LNCaP clone FGC (cell line): ENCODE results near the gene RTL1.

Experiments
- DNase-seq: peaks from one replicate; pipeline ENCODE4 v3.0.0-alpha.2; 2011; ENCODE audit warnings: low read depth
- H3K4me3 ChIP-seq: 2 replicates; pipeline ENCODE4 v1.5.1; 2011; ENCODE audit warnings: mild to moderate bottlenecking, low read depth, low read length, control low read depth
- TF ChIP-seq, protein P1 (sequence below): IDR thresholded peaks from 2 replicates; pipeline ENCODE4 v1.5.1; 2012; ENCODE audit warnings: mild to moderate bottlenecking; ENCODE audit not compliant: control insufficient read depth, insufficient read depth; ENCODE audit errors: extremely low read depth

RTL1 gene

DNA sequence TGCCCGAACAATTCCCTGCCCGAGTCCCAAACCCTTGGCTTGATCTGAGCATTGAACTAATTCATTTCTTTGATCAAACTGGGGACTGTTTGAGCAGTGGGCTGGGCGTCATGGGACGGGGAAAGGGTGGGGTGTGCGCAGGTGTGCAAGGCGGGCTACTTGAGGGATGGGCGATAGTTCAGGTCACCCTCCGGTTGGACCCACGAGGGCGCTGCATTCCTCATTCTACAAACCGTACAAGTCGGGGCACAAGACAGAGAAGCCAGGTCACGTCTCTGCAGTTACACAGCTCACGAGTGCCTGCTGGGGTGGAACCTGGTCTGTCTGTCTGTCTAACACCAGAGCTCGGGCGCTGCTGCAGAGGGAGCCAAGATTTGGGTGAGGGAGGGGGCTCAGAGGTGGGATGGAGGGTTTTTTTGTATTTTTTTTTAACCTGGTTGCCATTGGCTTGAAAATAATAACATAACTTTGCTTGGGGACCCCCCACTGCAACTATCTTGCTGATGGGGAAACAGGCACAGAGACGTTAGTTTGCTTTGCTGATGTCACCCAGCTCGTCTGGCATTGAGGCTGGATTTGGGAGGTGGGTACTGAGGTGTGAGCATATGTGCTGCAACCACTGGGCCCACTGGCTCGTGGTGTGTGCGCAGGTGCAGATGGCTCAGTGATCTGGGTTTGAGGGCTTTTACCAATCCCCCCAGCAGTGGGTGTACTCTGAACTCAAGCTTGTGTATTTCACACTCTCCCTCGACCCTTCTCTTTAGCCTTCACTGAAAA, 7.6 kb upstream of the RTL1 start:
- no peak overlapping the region for H3K4me3 ChIP-seq
- no peak for DNase-seq
- TF ChIP-seq, protein P1, sequence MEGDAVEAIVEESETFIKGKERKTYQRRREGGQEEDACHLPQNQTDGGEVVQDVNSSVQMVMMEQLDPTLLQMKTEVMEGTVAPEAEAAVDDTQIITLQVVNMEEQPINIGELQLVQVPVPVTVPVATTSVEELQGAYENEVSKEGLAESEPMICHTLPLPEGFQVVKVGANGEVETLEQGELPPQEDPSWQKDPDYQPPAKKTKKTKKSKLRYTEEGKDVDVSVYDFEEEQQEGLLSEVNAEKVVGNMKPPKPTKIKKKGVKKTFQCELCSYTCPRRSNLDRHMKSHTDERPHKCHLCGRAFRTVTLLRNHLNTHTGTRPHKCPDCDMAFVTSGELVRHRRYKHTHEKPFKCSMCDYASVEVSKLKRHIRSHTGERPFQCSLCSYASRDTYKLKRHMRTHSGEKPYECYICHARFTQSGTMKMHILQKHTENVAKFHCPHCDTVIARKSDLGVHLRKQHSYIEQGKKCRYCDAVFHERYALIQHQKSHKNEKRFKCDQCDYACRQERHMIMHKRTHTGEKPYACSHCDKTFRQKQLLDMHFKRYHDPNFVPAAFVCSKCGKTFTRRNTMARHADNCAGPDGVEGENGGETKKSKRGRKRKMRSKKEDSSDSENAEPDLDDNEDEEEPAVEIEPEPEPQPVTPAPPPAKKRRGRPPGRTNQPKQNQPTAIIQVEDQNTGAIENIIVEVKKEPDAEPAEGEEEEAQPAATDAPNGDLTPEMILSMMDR = no peak

DNA sequence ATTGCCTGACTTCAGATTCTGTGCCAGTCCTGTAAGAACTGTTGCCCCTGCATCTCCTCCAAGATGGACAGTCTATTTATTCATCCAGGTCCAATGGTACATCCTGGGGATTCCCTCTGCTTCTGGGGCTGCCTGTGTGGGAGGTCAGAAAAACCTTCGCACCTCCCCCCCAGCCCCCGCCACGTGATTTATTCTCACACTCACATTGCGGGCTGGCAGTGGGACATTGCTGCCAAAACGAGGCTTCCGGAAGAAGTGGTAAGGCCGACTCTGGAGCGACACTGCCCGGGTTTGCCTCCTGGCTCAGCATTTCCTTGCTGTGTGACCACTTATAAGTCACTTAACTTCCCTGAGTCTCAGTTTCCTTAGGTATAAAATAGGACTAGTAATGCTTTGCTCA, 5.9 kb upstream of the RTL1 start:
- TF ChIP-seq, protein P1 = no peak
- H3K4me3 ChIP-seq = no peak overlapping the region
- no peak for DNase-seq

DNA sequence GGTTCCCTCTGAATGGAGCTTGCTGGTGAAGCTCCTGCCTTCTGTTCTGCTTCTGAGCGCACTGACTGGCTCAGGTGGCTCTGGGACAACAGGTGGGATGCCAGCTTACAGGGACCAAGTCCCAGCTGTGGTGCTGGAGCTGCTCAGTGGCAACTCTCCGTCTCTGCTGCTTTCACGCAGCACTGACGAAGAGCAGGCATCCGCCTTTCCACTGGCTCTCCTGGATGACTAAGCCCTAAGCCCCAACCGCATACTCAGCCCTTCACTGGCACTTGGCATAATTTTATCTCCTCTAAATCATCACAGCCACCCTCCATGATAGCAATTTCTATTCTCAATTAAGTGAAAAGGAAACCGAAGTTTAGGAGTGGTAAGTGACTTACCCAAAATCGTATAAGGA, 3.7 kb upstream of the RTL1 start:
- no peak for DNase-seq
- H3K4me3 ChIP-seq = no peak overlapping the region
- TF ChIP-seq, protein P1 = no peak

DNA sequence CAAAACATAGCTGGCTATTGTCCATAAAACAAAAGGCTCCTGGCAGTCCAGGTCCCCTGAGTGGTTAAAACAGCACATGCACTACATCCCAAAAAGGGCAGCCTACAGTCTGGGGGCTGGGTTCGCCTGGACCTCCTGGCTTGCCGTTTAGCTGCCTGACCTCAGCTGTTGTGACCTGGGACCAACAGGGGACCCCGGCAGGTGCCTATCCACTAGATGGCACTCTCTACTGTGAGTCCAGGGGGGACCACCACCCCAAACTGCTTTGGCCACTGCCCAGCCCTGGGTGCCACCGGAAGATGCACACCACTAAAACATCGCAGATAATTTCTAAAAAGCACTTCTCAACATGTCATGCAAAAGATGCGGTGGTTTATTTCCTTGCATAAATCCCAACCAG, 2.9 kb upstream of the RTL1 start:
- DNase-seq = no peak
- TF ChIP-seq, protein P1 = peak; percentile 25; the same call in 1 of the 2 replicates
- H3K4me3 ChIP-seq = no peak overlapping the region

DNA sequence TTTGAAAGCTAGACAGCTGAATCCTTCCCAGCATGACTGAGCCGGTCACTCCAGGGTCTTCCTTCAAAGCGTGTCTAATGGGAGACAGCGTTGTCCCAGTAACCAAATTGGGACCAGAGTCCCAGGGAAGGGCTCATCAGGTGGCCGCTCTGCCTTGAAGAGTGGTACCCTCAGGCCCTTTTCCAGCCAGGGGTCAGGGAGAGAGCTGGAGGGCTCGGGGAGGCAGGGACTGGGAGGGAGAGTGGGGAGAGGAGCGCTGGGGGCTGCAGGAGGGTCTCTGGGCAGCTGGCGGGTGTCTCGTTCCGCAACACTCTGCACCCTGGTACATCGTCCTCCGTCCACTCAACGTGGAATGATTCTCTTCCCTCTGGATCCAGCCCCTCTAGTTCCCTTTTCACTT, 1.6 kb upstream of the RTL1 start:
- TF ChIP-seq, protein P1 = no peak
- no peak for DNase-seq
- H3K4me3 ChIP-seq = no peak overlapping the region

DNA sequence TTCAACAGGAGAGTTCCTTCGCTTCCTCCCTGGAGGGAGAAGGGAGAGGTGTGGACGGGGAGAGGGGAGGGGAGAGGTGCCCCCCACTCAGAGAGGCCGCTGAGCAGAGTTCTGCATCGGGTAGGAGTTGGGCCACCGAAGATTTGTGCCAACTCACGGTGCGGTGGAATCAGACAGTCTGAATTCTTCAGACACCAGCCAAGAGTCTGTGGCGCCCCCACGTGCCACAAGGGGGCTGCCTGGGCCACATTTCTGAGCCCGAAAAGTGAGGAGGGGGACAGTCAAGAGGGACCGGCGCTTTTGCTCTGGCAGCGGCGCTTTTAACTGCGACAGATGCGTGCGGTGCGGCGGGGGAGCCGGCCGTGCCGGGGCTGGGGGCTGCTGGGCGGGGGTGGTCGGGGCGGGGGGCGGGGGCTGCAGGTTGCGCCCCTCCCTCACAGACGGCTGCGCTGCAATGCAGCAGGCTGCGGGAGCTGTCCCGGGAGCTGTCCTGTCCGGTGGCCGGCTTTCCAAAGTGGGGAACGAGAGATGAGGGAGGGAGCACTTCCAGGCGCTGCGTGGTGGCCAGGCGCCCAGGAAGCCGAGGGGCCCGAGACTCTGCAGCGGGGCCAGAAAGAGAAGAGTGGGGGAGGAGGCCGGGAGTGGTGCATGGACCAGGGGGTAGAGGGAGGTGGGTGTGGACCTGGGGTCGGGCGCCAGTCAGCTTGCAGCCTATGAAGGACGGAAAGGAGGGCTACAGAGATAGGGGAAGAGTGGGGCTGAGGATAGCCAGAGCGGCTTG, 975 bp upstream of the RTL1 start:
- H3K4me3 ChIP-seq = no peak overlapping the region
- DNase-seq = no peak
- TF ChIP-seq, protein P1 = peak; percentile 41

DNA sequence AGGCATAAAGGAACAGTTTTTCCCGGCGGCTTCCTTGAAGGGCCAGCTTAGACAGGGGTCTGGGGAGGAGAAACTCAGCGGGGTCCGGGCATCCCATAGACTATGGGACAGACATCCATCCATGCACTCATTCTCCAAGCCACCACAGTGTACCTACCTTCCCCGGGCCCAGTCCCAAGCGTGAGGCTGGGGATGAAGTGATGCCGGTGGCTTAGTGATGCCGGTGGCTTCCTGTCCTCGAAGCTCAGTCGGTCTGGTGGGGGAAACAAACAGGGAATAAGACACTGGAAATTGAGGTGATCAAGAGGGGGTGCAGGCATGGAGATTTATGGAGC, 421 bp downstream of the RTL1 start:
- TF ChIP-seq, protein P1 = no peak
- H3K4me3 ChIP-seq = no peak overlapping the region
- no peak for DNase-seq
